Liver (tissue), 9 donors: ENCODE results near the gene CHMP3. TPM values are rescaled to one million over a fixed set of nuclear protein-coding genes. Genes with fewer than 3 reads are reported as not detected.

ENCODE experiments used
- DNase-seq: peaks from one replicate; pipeline ENCODE4 v3.0.0-alpha.2; 2017; ENCODE audit warnings: low spot score
- H3K27ac ChIP-seq, 2 donors: one replicate each; pipeline ENCODE4 v1.7.0; 2013; ENCODE audit warnings: inconsistent platforms in 2 of 2, low read length in 2 of 2, control low read depth in 1 of 2, low read depth in 1 of 2, mild to moderate bottlenecking in 1 of 2
- H3K27me3 ChIP-seq, 4 donors: one replicate each; pipeline versions ENCODE4 v1.6.1 to v1.7.0; 2013; ENCODE audit warnings: low read length in 3 of 4, inconsistent platforms in 1 of 4, mild to moderate bottlenecking in 1 of 4, moderate library complexity in 1 of 4; ENCODE audit not compliant: control insufficient read depth in 4 of 4, insufficient read depth in 4 of 4
- H3K36me3 ChIP-seq, 4 donors: one replicate each; pipeline versions ENCODE4 v1.6.1 to v1.7.0; 2013; ENCODE audit warnings: low read length in 3 of 4, mild to moderate bottlenecking in 3 of 4, low read depth in 1 of 4, moderate library complexity in 1 of 4; ENCODE audit not compliant: control insufficient read depth in 4 of 4, insufficient read depth in 3 of 4
- H3K4me1 ChIP-seq, 4 donors: one replicate each; pipeline versions ENCODE4 v1.6.1 to v1.7.0; 2013; ENCODE audit warnings: low read length in 3 of 4, mild to moderate bottlenecking in 3 of 4, moderate library complexity in 1 of 4; ENCODE audit not compliant: control insufficient read depth in 4 of 4, insufficient read depth in 4 of 4
- H3K4me3 ChIP-seq, 3 donors: one replicate each; pipeline versions ENCODE4 v1.6.1 to v1.7.0; 2013; ENCODE audit warnings: low read length in 3 of 3, control low read depth in 1 of 3, low read depth in 1 of 3, mild to moderate bottlenecking in 1 of 3
- H3K9ac ChIP-seq, 2 donors: one replicate each; pipeline ENCODE4 v1.7.0; 2013; ENCODE audit warnings: low read length in 2 of 2, mild to moderate bottlenecking in 2 of 2, moderate library complexity in 2 of 2, control low read depth in 1 of 2, low read depth in 1 of 2
- H3K9me3 ChIP-seq, 4 donors: one replicate each; pipeline versions ENCODE4 v1.6.1 to v1.7.0; 2013; ENCODE audit warnings: low read length in 3 of 4; ENCODE audit not compliant: control insufficient read depth in 4 of 4
- CTCF ChIP-seq: fragments of 150-350 bp; IDR thresholded peaks from 2 replicates; pipeline ENCODE4 v1.5.1; 2017; ENCODE audit warnings: improper control_type of control experiment, low read depth, low read length; ENCODE audit not compliant: missing input control
- FOXA1 ChIP-seq: IDR thresholded peaks from 2 replicates; pipeline ENCODE4 v1.6.1; 2016; ENCODE audit warnings: antibody characterized with exemption
- FOXA2 ChIP-seq: IDR thresholded peaks from 2 replicates; pipeline ENCODE4 v1.6.1; 2016; ENCODE audit warnings: antibody characterized with exemption
- HNF4A ChIP-seq, 2 donors: conservative IDR thresholded peaks; 2 replicates each; pipeline ENCODE4 v1.6.1; 2016; ENCODE audit warnings: antibody characterized with exemption in 2 of 2, mild to moderate bottlenecking in 2 of 2
- HNF4G ChIP-seq: IDR thresholded peaks from 2 replicates; pipeline ENCODE4 v1.6.1; 2016; ENCODE audit warnings: antibody characterized with exemption
- NR2F2 ChIP-seq: IDR thresholded peaks from 2 replicates; pipeline ENCODE4 v1.6.1; 2016; ENCODE audit warnings: antibody characterized with exemption
- RXRA ChIP-seq, 2 donors: IDR thresholded peaks; 2 replicates each; pipeline ENCODE4 v1.6.1; 2017 to 2018; ENCODE audit warnings: antibody characterized with exemption in 2 of 2, mild to moderate bottlenecking in 1 of 2
- SP1 ChIP-seq: IDR thresholded peaks from 2 replicates; pipeline ENCODE4 v1.6.1; 2018; ENCODE audit warnings: antibody characterized with exemption, mild to moderate bottlenecking
- TAF1 ChIP-seq: conservative IDR thresholded peaks from 2 replicates; pipeline ENCODE4 v1.6.1; 2016; ENCODE audit warnings: antibody characterized with exemption, mild to moderate bottlenecking
- YY1 ChIP-seq: IDR thresholded peaks from 2 replicates; pipeline ENCODE4 v1.6.1; 2016; ENCODE audit warnings: antibody characterized with exemption, mild to moderate bottlenecking
- WGBS: extraction: QIAGEN DNeasy Blood & Tissue Kit; methylation state at CpG from one replicate; pipeline ENCODE4 v1.1.7; 2013; 5-methylcytosine and 5-hydroxymethylcytosine counted together
- polyA plus RNA-seq, 2 donors: library from polyadenylated mRNA; stranded (reverse) in 1 of 2; unstranded in 1 of 2; fragments of 200-250 nt in 1 of 2; fragments of >200 nt in 1 of 2; fragmentation: Nextera tagmentation in 1 of 2; extraction: Ambion mirVana in 1 of 2; gene quantifications; one replicate each; pipeline versions ENCODE4 v1.2.1 to v1.2.3, GENCODE V29; 2013 to 2015
- total RNA-seq, 2 donors: library from RNA; depleted of rRNA; stranded (reverse); fragments of >200 nt; gene quantifications; one replicate each; pipeline ENCODE4 v1.2.3, GENCODE V29; 2014
- TF ChIP-seq, protein P1 (sequence below): IDR thresholded peaks from 2 replicates; pipeline ENCODE4 v1.6.1; 2016; ENCODE audit warnings: antibody characterized with exemption, mild to moderate bottlenecking
- TF ChIP-seq, protein P2 (sequence below): IDR thresholded peaks from 2 replicates; pipeline ENCODE4 v1.6.1; 2016; ENCODE audit warnings: antibody characterized with exemption
- donor health status: healthy.
- donor health status: healthy.
- donor health status: healthy.
- donor health status: healthy.
- donor health status: healthy.

Gene CHMP3
- total and polyA plus RNA-seq, 4 donors, result 20.6 to 25.1 (median 24.0) TPM

DNA sequence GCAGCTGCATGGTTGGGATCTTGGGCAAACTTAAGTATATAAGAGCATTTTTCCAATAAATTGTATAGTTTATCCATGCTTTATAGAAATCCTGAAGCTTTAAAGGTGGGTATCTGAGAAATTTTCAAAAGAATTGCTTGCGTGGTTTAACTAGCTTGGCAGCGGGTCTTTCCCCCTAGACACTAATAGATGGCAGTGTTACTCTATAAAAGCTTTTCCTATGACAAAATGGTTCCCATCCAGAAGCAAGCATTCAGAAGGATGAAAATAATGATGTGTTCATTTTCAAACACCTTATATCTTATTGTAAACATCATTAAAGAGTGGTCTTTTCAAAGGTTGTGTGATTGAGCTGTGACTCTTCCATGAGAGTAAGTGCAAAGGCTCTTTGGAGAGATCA lies 76.2 kb downstream of the CHMP3 start:
- WGBS, result 98% methylated on average over 2 of the region's 2 CpGs

GRCh38 chr2:86485802-86486201 lies 77.4 kb downstream of the CHMP3 start:
- peaks cover 15 to 86% (median 76%) of the 10 kb centered on the region in 4 donors for H3K36me3 ChIP-seq

More for the DNA sequence above, 76.2 kb downstream of the CHMP3 start:
- Histone ChIP-seq H3K27me3 (no peaks in the 10 kb centered on the region), H3K9ac (no peak overlapping the region), H3K27ac (no peak overlapping the region), H3K4me3 (no peak overlapping the region), H3K9me3 (no peaks in the 10 kb centered on the region), H3K36me3 (peaks cover 16 to 83% (median 75%) of the 10 kb centered on the region in 4 donors), H3K4me1 (peaks cover 0 to 7% (median 4%) of the 10 kb centered on the region in 4 donors)
- TF ChIP-seq HNF4G, result no peak
- DNase-seq, result no peak

DNA sequence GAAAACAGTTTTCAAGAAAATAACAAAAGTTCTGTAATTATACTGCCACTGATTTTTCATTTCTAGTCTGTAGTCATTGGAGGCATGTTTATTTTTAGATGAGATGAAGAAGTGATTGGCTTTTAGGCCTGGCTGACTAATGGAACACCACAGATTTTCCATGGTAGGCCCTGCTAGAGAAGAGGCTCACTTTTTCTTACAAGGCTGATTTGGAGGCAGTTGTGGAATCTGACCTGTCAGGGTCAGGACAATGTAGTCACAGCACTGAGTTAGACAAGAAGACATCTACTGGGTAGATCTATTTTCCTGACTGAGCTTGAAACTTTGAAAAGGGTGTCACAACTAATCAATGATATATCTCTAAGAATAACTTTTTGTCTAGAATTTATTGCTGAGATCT lies 78.1 kb downstream of the CHMP3 start:
- DNase-seq, result no peak
- Histone ChIP-seq H3K9ac (no peak overlapping the region), H3K4me1 (no peaks in the 10 kb centered on the region), H3K36me3 (peaks cover 19 to 84% (median 74%) of the 10 kb centered on the region in 4 donors), H3K27ac (no peak overlapping the region), H3K9me3 (no peaks in the 10 kb centered on the region), H3K27me3 (no peaks in the 10 kb centered on the region), H3K4me3 (no peak overlapping the region)
- TF ChIP-seq, protein P1, sequence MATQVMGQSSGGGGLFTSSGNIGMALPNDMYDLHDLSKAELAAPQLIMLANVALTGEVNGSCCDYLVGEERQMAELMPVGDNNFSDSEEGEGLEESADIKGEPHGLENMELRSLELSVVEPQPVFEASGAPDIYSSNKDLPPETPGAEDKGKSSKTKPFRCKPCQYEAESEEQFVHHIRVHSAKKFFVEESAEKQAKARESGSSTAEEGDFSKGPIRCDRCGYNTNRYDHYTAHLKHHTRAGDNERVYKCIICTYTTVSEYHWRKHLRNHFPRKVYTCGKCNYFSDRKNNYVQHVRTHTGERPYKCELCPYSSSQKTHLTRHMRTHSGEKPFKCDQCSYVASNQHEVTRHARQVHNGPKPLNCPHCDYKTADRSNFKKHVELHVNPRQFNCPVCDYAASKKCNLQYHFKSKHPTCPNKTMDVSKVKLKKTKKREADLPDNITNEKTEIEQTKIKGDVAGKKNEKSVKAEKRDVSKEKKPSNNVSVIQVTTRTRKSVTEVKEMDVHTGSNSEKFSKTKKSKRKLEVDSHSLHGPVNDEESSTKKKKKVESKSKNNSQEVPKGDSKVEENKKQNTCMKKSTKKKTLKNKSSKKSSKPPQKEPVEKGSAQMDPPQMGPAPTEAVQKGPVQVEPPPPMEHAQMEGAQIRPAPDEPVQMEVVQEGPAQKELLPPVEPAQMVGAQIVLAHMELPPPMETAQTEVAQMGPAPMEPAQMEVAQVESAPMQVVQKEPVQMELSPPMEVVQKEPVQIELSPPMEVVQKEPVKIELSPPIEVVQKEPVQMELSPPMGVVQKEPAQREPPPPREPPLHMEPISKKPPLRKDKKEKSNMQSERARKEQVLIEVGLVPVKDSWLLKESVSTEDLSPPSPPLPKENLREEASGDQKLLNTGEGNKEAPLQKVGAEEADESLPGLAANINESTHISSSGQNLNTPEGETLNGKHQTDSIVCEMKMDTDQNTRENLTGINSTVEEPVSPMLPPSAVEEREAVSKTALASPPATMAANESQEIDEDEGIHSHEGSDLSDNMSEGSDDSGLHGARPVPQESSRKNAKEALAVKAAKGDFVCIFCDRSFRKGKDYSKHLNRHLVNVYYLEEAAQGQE, result no peak
- TF ChIP-seq YY1 (no peak), NR2F2 (no peak), FOXA2 (no peak), HNF4A (conservative IDR thresholded peaks at IDR 0.05) (no peak), SP1 (no peak), TAF1 (no peak), RXRA (IDR thresholded peaks at IDR 0.05) (no peak), FOXA1 (no peak)

More at GRCh38 chr2:86485802-86486201, 77.4 kb downstream of the CHMP3 start:
- H3K4me3 ChIP-seq, result no peak overlapping the region
- TF ChIP-seq, protein P2, sequence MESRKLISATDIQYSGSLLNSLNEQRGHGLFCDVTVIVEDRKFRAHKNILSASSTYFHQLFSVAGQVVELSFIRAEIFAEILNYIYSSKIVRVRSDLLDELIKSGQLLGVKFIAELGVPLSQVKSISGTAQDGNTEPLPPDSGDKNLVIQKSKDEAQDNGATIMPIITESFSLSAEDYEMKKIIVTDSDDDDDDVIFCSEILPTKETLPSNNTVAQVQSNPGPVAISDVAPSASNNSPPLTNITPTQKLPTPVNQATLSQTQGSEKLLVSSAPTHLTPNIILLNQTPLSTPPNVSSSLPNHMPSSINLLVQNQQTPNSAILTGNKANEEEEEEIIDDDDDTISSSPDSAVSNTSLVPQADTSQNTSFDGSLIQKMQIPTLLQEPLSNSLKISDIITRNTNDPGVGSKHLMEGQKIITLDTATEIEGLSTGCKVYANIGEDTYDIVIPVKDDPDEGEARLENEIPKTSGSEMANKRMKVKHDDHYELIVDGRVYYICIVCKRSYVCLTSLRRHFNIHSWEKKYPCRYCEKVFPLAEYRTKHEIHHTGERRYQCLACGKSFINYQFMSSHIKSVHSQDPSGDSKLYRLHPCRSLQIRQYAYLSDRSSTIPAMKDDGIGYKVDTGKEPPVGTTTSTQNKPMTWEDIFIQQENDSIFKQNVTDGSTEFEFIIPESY, result no peak
- TF ChIP-seq RXRA (IDR thresholded peaks at IDR 0.05), result no peak
- TF ChIP-seq CTCF, result no peak
- no peak for DNase-seq
- H3K9me3 ChIP-seq, result no peaks in the 10 kb centered on the region
- 96% methylated on average over 3 of the region's 3 CpGs for WGBS
- no peak overlapping the region for H3K9ac ChIP-seq
- no peak overlapping the region for H3K27ac ChIP-seq
- no peaks in the 10 kb centered on the region for H3K4me1 ChIP-seq
- H3K27me3 ChIP-seq, result no peaks in the 10 kb centered on the region
